AG09309 (cell line): ENCODE results near the gene NTM.

ENCODE experiments used
- DNase-seq: peaks from one replicate; pipeline ENCODE4 v3.0.0-alpha.2; 2010; ENCODE audit warnings: low read depth
- H3K4me3 ChIP-seq: 2 replicates; pipeline ENCODE4 v1.5.1; 2011; ENCODE audit warnings: mild to moderate bottlenecking, low read depth, low read length, moderate library complexity; ENCODE audit not compliant: control insufficient read depth
- CTCF ChIP-seq: IDR thresholded peaks from 2 replicates; pipeline ENCODE4 v1.5.1; 2011; ENCODE audit warnings: mild to moderate bottlenecking, low read depth, low read length, inconsistent platforms; ENCODE audit not compliant: insufficient read depth, control insufficient read depth; ENCODE audit errors: missing control alignments

The NTM gene

DNA sequence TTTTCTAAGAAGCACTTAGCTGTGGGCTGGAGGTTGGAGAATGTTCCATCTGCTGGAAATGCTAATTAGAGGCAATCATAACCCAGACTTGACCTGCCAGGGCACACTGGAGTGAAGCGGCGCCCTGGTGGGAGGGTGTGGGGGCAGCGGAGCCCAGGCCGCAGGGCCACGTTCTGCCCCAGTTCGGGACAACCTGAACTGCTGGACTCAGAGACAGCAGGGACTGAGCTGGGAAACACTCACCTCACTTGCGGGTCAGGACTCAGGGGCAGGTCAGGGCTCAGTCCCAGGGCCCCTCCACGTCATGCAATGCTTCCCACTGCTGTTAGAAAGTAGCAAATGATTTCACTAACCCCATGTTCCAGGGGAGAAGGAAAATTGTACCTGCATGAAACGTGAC, 316.4 kb downstream of the NTM start:
- DNase-seq = no peak
- no peak for TF ChIP-seq CTCF

DNA sequence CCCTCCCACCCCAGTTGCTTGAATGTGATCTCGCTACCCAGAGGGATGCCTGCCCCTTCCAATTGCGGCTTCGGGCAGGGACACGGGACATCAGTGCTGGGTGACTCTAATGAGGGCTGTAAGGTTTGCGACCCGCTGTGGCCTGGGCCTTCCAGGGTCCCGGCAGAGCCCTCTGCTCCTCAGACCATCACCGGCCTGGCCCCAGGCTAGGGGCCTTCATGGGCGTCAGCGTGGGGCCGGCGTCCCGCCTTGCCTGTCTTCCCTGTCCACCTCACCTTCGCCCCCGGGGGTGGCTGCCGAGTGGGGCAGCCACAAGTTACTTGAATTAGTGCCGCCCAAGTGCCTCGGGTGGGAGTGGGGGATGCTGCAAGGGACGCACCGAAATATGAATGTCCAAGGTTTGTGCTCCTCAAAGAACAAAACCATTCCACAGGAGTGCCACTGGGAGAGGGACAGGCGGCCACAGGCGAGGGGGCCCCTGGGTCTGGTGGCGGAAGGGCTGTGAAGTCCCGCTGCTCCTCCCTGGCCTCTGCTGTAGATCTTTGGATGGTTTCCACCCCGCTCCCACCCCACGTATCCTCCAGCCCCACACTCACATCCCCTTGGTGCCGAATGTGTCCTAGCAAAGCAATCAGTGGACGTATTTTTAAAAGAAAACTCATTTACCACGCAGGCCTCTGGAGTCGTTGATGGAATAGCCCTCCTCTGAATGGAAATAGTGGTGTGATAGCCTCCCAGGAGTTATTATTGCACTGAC, 317.1 kb downstream of the NTM start:
- no peak overlapping the region for H3K4me3 ChIP-seq
- no peak for DNase-seq
- TF ChIP-seq CTCF = no peak

More for the DNA sequence above, 316.4 kb downstream of the NTM start:
- H3K4me3 ChIP-seq = no peak overlapping the region

- H3K4me3 ChIP-seq = peak overlapping the region; percentile 28
- DNase-seq = no peak
Observed at GRCh38 chr11:131688048-131688693, 317.8 kb downstream of the NTM start.

DNA sequence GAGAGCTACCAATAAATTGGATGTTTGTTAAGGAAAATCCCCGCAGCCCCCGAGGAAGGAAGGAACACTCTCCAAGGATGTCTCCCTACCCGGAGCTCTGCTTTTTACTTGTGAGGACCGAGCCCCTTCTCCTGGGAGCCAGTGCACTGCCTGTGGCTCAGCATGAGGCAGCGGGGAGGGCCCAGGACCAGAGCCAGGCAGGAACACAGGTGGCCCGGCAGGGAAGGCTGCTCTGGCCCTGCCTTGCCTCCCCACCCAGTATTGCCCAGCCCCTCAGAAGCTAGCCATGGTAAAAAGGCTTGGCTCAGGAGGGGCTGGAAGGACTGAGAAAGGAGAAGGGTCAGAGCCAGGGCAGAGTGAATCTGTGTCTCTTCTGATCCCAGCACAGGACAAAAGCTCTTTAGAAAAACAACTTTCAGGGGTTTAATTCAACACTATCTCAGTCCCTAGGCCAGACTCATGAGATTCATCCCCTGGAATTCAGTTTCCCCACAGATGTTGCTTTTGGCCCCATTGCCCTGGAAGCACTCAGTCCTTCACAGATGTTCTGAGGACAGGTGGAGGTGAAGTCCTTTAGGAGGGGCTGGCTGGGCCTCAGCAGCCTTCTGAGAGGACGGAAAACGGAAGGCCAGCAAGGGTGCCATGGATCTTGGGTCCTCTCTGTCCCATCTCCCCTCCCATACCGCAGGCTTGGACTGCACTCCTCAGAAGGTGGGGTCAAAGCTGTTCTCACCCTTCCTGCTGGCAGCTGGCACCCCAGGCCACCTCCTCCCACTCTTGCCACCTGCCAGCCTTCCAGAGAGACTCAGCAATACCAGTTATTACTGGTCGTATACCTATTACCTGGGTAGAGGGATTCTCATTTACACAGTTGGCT, 318.9 kb downstream of the NTM start:
- DNase-seq = no peak
- TF ChIP-seq CTCF = no peak
- H3K4me3 ChIP-seq = no peak overlapping the region

More at GRCh38 chr11:131688048-131688693, 317.8 kb downstream of the NTM start:
- peak; percentile 74 for TF ChIP-seq CTCF

DNA sequence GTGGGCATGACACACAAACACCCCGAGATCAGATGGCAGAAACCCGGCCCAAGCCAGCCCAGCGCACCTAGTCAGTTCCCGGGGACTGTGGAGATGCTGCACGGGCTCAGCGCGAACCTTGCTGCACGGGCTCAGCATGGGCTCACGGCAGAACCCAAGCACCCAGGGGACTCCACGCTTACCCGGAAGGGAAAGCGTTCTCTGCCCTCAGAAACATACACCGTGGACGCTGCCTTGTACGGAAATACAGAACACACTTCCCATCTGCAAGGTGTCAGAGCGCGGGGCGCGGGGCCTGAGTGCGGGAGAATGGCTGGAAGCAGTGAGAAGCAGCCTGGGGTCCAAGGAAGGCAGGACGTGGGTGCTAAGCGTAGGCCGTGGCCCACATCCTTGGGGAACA, 319.9 kb downstream of the NTM start:
- no peak for DNase-seq
- H3K4me3 ChIP-seq = no peak overlapping the region
- no peak for TF ChIP-seq CTCF

- no peak for TF ChIP-seq CTCF
- H3K4me3 ChIP-seq = no peak overlapping the region
- no peak for DNase-seq
Observed at GRCh38 chr11:131690776-131691175, 320.4 kb downstream of the NTM start.
